ENCODE data around the gene SNED1. TPM values are rescaled to one million over a fixed set of nuclear protein-coding genes. Genes with fewer than 3 reads are reported as not detected.
"Not testable (repeated sequence)": the region's sequence is repeated elsewhere in the genome, so short reads cannot be mapped to it uniquely, and the experiment has no call there.

The SNED1 gene
- polyA plus RNA-seq, 2 donors = 3.3 to 3.6 TPM

DNA sequence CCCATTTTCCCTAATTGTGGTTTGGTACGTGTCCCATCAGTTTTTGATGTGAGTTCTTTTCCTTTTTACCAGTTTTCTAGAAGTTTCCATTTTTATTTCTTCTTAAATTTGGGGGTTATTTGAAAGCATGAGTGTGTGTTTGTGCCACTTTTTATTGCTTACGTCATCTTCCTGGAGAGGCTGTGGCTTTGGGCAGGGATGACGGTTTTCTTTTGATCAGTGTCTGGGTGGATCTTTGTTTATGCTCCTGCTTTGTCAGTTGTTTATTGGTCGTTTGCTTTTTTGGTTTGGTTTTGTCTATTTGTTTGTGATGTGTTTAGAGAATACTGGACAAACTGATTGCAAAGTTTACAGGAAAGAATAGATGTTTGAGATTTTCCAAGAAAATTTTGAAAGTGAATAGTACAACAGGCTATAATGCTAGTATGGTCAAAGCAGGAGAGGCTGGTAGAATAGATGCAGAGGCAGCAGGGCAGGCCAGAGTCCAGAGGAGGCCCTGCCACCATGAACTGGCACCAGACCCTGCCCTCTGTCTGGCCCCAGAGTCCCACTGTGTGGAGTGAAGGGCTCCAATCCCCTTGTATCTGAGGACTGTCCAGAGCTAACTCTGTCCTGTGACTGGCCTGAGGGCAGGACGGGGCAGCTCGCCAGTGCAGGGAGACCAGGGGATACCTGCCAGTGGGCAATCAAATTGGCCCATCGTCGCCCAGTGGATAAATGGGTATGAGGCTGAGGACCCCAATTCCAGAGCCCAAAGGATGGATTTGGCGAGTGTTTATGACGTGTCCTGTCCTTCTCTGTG is 23.4 kb upstream of the SNED1 start:
- Histone ChIP-seq H3K9me3 (ENCODE audit: control insufficient read depth in 2 of 2, insufficient read depth in 1 of 2, low read depth in 1 of 2, low read length in 1 of 2) (no peaks in the 10 kb centered on the region), H3K4me3 (ENCODE audit: low read depth in 1 of 2, low read length in 2 of 2) (no peak overlapping the region), H3K36me3 (ENCODE audit: control insufficient read depth in 2 of 2, insufficient read depth in 2 of 2, low read length in 1 of 2) (no peaks in the 10 kb centered on the region), H3K4me1 (ENCODE audit: control insufficient read depth in 2 of 2, insufficient read depth in 2 of 2, low read length in 1 of 2) (peaks cover 2% of the 10 kb centered on the region in 2 donors), H3K27me3 (ENCODE audit: control insufficient read depth in 1 of 2, insufficient read depth in 2 of 2, low read length in 2 of 2) (no peaks in the 10 kb centered on the region), H3K27ac (ENCODE audit: low read depth in 2 of 2, low read length in 1 of 2) (no peak overlapping the region)
- 66 to 76% methylated on average over 10 of the region's 10 CpGs for WGBS, 2 donors

GRCh38 chr2:240975903-240976302 is 22.5 kb upstream of the SNED1 start:
- WGBS, 2 donors = 70 to 80% methylated on average over 4 of the region's 4 CpGs
- H3K9me3 ChIP-seq (ENCODE audit: control insufficient read depth in 2 of 2, insufficient read depth in 1 of 2, low read depth in 1 of 2, low read length in 1 of 2); H3K4me3 ChIP-seq (ENCODE audit: low read depth in 1 of 2, low read length in 2 of 2); H3K27ac ChIP-seq (ENCODE audit: low read depth in 2 of 2, low read length in 1 of 2); H3K27me3 ChIP-seq (ENCODE audit: control insufficient read depth in 1 of 2, insufficient read depth in 2 of 2, low read length in 2 of 2); H3K36me3 ChIP-seq (ENCODE audit: control insufficient read depth in 2 of 2, insufficient read depth in 2 of 2, low read length in 1 of 2); H3K4me1 ChIP-seq (ENCODE audit: control insufficient read depth in 2 of 2, insufficient read depth in 2 of 2, low read length in 1 of 2): not testable (repeated sequence)

- Histone ChIP-seq H3K4me3 (ENCODE audit: low read depth in 1 of 2, low read length in 2 of 2) (no peak overlapping the region), H3K36me3 (ENCODE audit: control insufficient read depth in 2 of 2, insufficient read depth in 2 of 2, low read length in 1 of 2) (no peaks in the 10 kb centered on the region), H3K4me1 (ENCODE audit: control insufficient read depth in 2 of 2, insufficient read depth in 2 of 2, low read length in 1 of 2) (peaks cover 0 to 2% of the 10 kb centered on the region in 2 donors), H3K27me3 (ENCODE audit: control insufficient read depth in 1 of 2, insufficient read depth in 2 of 2, low read length in 2 of 2) (no peaks in the 10 kb centered on the region), H3K9me3 (ENCODE audit: control insufficient read depth in 2 of 2, insufficient read depth in 1 of 2, low read depth in 1 of 2, low read length in 1 of 2) (no peaks in the 10 kb centered on the region), H3K27ac (ENCODE audit: low read depth in 2 of 2, low read length in 1 of 2) (no peak overlapping the region)
- WGBS, 2 donors = 43 to 46% methylated on average over 4 of the region's 4 CpGs
Observed at GRCh38 chr2:240981280-240981679, 17.1 kb upstream of the SNED1 start.

DNA sequence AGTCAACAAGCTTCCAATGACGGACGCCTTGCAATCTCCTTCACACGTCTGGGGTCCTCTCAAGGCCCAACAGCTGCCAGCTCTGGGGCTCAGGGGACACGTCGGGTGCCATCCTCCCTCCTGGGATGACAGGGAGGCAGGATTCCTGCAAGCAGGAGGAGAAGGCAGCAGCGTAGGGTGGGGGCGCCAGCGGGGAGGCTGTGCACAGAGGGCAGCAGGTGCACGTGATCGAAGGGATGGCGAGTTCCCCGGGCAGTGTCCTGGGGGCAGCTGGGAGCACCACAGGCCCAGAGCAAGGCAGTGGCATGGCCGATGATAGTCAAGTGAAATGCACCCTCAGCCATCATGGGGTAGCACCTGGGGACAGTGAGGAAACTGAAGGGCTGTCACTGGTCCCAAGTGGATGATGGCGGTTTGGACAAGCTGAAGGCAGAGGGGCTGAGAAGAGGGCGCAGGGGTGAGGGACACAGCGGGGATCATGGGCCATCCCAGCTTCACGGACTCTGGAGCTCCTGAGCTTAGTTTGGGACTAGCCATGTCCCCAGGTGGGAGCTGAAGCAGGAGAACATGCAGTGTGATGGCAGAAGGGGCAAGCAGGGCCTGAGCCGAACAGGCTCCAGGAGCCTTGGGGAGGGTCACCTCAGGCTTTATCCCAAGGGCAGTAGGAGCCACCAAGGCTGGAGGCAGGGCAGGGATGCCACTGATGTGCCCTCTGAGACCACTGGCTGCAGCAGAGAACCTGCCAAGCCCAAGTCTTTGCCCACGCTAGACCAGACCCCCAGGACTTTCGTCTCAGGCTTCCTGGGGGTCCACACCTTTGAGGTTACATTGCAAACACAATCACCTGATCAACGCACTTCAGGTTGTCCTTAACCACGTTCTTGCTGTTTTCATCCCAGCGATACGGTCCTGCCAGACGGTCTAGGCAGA is 16.3 kb upstream of the SNED1 start:
- H3K4me1 ChIP-seq (ENCODE audit: control insufficient read depth in 2 of 2, insufficient read depth in 2 of 2, low read length in 1 of 2) = peaks cover 0 to 8% of the 10 kb centered on the region in 2 donors
- no peaks in the 10 kb centered on the region for H3K27me3 ChIP-seq (ENCODE audit: control insufficient read depth in 1 of 2, insufficient read depth in 2 of 2, low read length in 2 of 2)
- WGBS, 2 donors = 77 to 85% methylated on average over 25 of the region's 25 CpGs
- H3K36me3 ChIP-seq (ENCODE audit: control insufficient read depth in 2 of 2, insufficient read depth in 2 of 2, low read length in 1 of 2) = no peaks in the 10 kb centered on the region
- no peak overlapping the region for H3K27ac ChIP-seq (ENCODE audit: low read depth in 2 of 2, low read length in 1 of 2)
- no peaks in the 10 kb centered on the region for H3K9me3 ChIP-seq (ENCODE audit: control insufficient read depth in 2 of 2, insufficient read depth in 1 of 2, low read depth in 1 of 2, low read length in 1 of 2)
- no peak overlapping the region for H3K4me3 ChIP-seq (ENCODE audit: low read depth in 1 of 2, low read length in 2 of 2)

DNA sequence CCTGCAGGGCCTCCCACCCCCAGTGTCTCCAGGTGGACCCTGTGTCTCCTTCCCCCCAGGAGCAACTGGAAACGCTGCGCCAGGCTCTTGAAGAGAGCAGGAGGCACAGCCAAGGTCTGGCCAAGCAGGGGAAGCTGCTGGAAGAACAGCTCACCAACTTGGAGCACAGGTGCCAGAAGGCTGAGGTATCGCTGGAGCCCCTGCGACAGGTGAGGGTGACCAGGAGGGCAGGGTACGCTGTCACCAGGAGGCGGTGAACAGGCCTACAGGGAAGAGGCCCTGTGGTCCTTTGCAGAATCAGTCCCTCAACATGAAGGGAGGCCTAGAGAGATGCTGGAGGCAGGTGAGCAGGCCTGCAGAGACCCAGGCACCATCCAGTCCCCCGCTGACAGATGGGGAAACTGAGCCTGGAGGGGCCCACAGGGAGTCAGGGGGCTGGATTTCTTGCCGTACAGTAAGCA is 15.6 kb upstream of the SNED1 start:
- no peak overlapping the region for H3K4me3 ChIP-seq (ENCODE audit: low read depth in 1 of 2, low read length in 2 of 2)
- no peaks in the 10 kb centered on the region for H3K36me3 ChIP-seq (ENCODE audit: control insufficient read depth in 2 of 2, insufficient read depth in 2 of 2, low read length in 1 of 2)
- peaks cover 0 to 8% of the 10 kb centered on the region in 2 donors for H3K4me1 ChIP-seq (ENCODE audit: control insufficient read depth in 2 of 2, insufficient read depth in 2 of 2, low read length in 1 of 2)
- H3K9me3 ChIP-seq (ENCODE audit: control insufficient read depth in 2 of 2, insufficient read depth in 1 of 2, low read depth in 1 of 2, low read length in 1 of 2) = no peaks in the 10 kb centered on the region
- WGBS, 2 donors = 86 to 88% methylated on average over 8 of the region's 8 CpGs
- H3K27ac ChIP-seq (ENCODE audit: low read depth in 2 of 2, low read length in 1 of 2) = no peak overlapping the region
- no peaks in the 10 kb centered on the region for H3K27me3 ChIP-seq (ENCODE audit: control insufficient read depth in 1 of 2, insufficient read depth in 2 of 2, low read length in 2 of 2)

DNA sequence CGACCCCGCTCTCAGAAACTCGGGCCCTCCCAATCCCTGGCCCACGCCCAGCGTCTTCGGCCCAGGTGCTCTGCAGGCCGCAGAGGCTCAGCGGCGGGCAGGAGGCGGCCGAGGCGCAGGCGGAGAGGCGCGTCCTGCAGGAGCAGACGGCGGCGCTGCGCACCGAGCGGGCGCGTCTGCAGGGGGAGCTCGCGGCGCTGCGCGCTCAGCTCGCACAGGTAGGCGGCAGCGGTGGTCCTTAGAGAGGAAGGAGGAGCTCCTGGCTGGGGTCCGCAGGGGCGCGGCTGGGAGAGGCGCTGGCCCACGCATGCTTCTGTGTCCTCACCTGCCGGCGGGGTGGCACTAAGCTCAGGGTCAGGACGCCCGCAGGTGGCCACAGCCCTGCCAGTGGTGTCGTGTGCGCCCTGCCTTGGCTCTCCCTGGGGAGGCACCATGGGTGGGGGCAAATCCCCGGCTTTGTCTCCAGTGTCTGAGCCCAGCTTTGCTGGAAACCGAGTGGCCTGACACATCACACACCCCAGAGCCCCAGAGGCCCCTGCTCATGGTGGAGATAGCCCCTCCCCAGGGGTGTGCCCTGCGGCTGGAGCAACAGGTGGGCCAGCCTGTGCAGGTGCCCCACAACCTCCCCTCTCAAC is 14.9 kb upstream of the SNED1 start:
- peaks cover 0 to under 1% of the 10 kb centered on the region in 2 donors for H3K9me3 ChIP-seq (ENCODE audit: control insufficient read depth in 2 of 2, insufficient read depth in 1 of 2, low read depth in 1 of 2, low read length in 1 of 2)
- no peak overlapping the region for H3K27ac ChIP-seq (ENCODE audit: low read depth in 2 of 2, low read length in 1 of 2)
- no peaks in the 10 kb centered on the region for H3K27me3 ChIP-seq (ENCODE audit: control insufficient read depth in 1 of 2, insufficient read depth in 2 of 2, low read length in 2 of 2)
- H3K4me3 ChIP-seq (ENCODE audit: low read depth in 1 of 2, low read length in 2 of 2) = no peak overlapping the region
- no peaks in the 10 kb centered on the region for H3K36me3 ChIP-seq (ENCODE audit: control insufficient read depth in 2 of 2, insufficient read depth in 2 of 2, low read length in 1 of 2)
- 9 to 11% methylated on average over 45 of the region's 45 CpGs for WGBS, 2 donors
- peaks cover 0 to 8% of the 10 kb centered on the region in 2 donors for H3K4me1 ChIP-seq (ENCODE audit: control insufficient read depth in 2 of 2, insufficient read depth in 2 of 2, low read length in 1 of 2)

- Histone ChIP-seq H3K27me3 (ENCODE audit: control insufficient read depth in 1 of 2, insufficient read depth in 2 of 2, low read length in 2 of 2) (no peaks in the 10 kb centered on the region), H3K27ac (ENCODE audit: low read depth in 2 of 2, low read length in 1 of 2) (no peak overlapping the region), H3K9me3 (ENCODE audit: control insufficient read depth in 2 of 2, insufficient read depth in 1 of 2, low read depth in 1 of 2, low read length in 1 of 2) (peaks cover 0 to 2% of the 10 kb centered on the region in 2 donors), H3K4me1 (ENCODE audit: control insufficient read depth in 2 of 2, insufficient read depth in 2 of 2, low read length in 1 of 2) (peaks cover 0 to 8% of the 10 kb centered on the region in 2 donors), H3K4me3 (ENCODE audit: low read depth in 1 of 2, low read length in 2 of 2) (no peak overlapping the region), H3K36me3 (ENCODE audit: control insufficient read depth in 2 of 2, insufficient read depth in 2 of 2, low read length in 1 of 2) (no peaks in the 10 kb centered on the region)
- 46 to 48% methylated on average over 17 to 18 of the region's 18 CpGs for WGBS, 2 donors
Observed at GRCh38 chr2:240983996-240984498, 14.4 kb upstream of the SNED1 start.

GRCh38 chr2:240985881-240986786 is 12.3 kb upstream of the SNED1 start:
- Histone ChIP-seq H3K27me3 (ENCODE audit: control insufficient read depth in 1 of 2, insufficient read depth in 2 of 2, low read length in 2 of 2) (no peaks in the 10 kb centered on the region), H3K27ac (ENCODE audit: low read depth in 2 of 2, low read length in 1 of 2) (no peak overlapping the region), H3K4me3 (ENCODE audit: low read depth in 1 of 2, low read length in 2 of 2) (no peak overlapping the region), H3K36me3 (ENCODE audit: control insufficient read depth in 2 of 2, insufficient read depth in 2 of 2, low read length in 1 of 2) (no peaks in the 10 kb centered on the region), H3K9me3 (ENCODE audit: control insufficient read depth in 2 of 2, insufficient read depth in 1 of 2, low read depth in 1 of 2, low read length in 1 of 2) (peaks cover 0 to 2% of the 10 kb centered on the region in 2 donors), H3K4me1 (ENCODE audit: control insufficient read depth in 2 of 2, insufficient read depth in 2 of 2, low read length in 1 of 2) (peaks cover 0 to 11% of the 10 kb centered on the region in 2 donors)
- 83 to 86% methylated on average over 20 of the region's 20 CpGs for WGBS, 2 donors
